SH-SY5Y (cell line): Measurements from ENCODE around the gene ANKRD28.

Source experiments
- GATA2 ChIP-seq: IDR thresholded peaks from 2 replicates; pipeline ENCODE4 v1.6.1; 2011; ENCODE audit warnings: mild to moderate bottlenecking, low read depth, low read length
- GATA3 ChIP-seq: IDR thresholded peaks from 2 replicates; pipeline ENCODE4 v1.6.1; 2011; ENCODE audit warnings: low read depth, mild to moderate bottlenecking, low read length, moderate library complexity

DNA sequence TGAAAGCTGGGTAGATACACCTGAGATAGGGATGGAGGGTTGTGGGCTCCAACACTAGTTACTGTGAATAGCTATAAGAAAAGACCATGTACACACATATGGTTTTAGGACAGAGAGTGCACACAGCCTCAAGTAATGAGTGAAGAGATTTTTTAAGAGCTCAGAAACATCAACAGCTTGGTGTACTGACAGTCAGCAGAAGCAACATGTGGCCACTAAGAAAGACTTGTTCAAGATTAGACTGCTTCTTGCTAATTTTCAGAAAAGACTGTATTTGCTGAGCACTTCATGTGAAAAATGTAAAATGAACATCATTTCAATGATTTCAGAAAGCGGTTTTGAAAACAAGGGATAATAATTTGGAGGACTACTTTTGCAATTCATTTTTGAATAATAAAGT lies 10.3 kb downstream of the ANKRD28 start:
- TF ChIP-seq GATA2: no peak
- TF ChIP-seq GATA3: no peak
